COLO829 (cell line): ENCODE data around the gene TEAD3.
A peak's percentile ranks its signal among the peaks of the same experiment; 100 is the strongest.

Experiments used
- DNase-seq: peaks from one replicate; pipeline ENCODE4 v3.0.0; 2012; ENCODE audit warnings: low spot score

Gene TEAD3

DNA sequence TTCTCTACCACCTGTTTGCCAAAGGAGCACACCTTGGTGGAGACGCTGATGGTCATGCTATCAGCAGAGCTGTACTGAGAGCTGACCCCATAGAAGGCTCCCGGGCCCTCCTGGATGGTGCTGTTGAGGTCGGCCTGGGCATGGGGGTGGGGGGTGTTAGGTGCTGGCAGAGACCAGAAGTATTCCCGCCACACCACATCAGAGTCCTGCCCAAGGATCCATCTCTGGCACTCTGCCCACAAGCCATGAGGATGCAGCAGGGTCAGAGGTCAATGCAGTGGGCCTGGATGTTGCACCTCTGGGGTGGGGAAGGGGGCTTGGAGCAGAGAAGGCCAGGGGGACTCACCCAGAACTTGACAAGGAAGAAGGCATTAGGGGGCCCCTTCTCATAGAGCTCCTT lies 21.3 kb downstream of the TEAD3 start:
- DNase-seq, result no peak

DNA sequence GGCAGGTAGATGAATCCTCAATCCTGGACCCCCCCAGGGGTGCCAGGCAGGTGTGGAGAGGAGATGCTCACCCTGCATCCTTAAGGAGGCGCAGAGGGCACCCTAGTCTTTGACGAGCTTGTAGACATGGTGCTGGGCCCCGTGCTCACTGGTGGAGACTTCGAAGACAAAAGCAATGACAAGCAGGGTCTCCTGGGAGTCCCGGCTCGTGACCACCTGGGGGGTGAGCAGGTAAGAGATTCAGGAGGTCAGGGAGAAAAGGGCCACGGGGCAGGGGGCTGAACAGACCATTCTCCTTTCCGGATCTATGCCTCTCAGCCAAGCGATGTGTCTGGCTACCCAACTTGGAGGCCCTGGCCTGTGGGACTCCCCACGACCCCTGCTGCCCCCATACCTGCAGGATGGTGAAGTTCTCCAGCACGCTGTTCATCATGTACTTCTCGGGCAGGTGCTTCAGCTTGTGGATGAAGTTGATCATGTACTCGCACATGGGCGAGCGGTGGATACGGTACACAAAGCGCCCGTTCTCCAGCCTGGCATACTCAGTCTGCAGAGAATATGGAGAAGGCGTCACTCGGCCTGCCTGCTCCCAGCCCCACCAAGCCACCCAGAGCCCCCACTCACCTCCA lies 21.8 kb downstream of the TEAD3 start:
- DNase-seq, result no peak

- no peak for DNase-seq
Observed at GRCh38 chr6:35474131-35474941, 22.5 kb downstream of the TEAD3 start.

DNA sequence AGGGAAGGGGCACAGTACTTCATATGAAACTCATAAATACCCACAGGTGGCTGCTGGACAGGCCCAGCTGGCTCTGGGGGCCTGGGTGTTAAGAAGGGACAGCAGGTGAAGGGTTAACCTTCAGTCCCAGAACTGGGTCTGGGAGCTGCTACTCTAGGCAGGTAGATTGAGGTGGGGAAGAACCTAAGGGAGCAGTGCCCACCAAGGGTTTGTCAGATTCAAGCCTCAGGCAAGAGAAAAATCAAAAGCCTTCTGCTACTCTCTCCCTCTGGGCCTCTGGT lies 23.1 kb downstream of the TEAD3 start:
- no peak for DNase-seq

DNA sequence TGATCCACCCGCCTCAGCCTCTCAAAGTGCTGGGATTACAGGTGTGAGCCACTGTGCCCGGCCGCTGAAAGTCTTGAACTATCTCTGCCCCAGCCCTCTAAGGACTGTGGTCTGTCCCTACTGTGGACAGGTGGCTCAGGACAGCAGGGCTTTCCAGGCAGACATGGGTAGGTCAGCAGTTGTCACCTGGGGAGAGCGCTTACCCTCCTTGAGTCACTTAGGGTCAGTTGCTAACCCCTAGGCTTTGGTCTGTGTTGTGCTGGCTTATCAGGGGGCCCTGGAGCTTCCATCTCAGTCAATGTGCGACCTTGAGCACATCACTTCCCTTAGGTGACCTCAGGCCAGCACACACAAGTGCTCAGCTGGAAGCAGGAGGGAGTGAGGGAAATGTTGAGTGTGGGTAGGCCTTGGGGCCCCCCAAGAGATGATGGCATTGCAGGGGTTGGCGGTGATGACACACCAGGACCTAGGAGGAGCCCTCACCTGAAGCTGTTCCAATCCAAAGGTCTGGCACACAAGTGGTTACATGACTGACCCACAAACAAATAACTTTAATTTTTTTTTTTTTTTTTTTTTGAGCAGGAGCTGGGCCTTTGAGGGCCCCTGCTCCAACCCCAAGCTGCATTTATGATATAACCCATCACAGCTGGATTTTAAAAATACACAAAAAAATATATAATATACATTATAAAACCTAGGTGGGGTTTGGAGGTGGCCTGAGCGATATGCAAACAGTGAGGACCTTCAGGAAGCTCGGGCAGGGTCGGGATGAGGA lies 23.6 kb downstream of the TEAD3 start:
- no peak for DNase-seq

DNA sequence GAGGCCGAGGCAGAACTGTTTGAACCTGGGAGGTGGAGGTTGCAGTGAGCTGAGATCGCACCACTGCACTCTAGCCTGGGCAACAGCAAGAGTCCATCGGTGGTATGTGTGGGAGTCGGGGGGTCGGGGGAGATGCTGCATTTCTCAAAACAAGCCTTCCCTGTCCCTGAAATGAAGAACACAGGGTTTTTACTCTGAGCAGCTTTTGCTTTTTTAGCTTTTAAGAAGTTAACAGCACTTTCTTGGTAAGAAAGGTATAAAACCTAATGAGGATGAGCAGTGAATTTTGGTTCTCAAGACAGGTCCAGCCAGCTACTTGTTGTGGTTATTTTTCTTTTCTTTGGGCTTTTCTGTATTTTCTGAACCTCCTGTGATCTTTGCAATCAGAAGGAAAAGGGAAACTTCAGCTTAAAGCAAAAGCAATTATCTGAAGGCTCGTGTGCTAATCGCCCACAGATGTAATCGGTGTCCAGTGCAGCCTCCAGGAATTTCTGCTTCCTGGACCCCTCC lies 25.0 kb downstream of the TEAD3 start:
- DNase-seq, result no peak

DNA sequence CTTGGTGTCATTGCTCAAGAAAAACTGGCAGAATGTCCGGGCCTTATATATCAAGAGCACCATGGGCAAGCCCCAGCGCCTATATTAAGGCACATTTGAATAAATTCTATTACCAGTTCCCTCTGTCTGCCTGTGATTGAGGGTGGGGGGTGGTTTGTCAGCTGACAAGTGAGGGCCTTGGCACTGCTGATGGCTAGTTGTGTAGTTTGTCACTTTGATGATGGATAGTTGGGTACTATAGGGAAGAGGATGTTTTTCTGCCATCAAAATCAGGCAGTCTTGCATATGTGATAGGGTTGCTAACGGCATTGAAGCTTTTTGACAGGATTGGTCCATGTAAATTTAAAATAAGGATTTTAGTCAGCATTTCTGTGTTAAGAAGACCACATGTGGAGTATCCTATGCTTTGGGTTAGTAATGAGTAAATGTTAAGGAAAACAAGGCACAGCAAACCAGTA lies 26.2 kb downstream of the TEAD3 start:
- DNase-seq, result no peak

DNA sequence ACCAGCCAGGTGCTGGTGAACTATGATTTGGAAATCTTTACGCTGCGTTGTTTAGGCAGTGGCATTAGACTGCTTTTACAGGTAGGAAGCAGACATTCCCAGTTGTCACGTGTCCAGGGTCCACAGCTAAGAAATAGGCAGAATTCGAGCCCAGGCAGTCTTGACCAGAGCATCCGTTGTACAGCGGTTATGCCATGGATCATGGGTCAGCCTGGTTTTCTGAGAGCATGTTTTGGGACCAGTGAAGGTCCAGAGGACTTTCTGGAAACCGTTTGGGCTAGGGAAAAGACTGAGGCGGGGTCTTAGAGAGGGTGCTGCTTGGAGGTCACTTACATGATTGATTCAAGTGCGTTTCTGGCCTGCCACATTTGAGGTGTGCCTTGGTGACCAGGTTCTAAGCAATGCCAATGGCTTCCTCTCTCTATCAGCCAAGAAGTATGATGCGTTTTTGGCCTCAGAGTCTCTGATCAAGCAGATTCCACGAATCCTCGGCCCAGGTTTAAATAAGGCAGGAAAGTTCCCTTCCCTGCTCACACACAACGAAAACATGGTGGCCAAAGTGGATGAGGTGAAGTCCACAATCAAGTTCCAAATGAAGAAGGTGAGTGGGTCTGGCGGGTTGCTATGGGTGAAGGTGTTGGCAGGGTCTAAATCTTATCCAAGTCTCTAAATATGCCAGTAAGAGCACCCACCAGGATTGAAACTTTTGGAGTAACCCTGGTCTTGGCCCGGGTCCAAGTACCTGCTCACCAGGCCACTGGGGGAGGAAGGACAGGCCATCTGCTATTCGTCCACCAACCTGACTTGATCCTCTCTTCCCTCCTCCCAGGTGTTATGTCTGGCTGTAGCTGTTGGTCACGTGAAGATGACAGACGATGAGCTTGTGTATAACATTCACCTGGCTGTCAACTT lies 26.9 kb downstream of the TEAD3 start:
- DNase-seq, result no peak

DNA sequence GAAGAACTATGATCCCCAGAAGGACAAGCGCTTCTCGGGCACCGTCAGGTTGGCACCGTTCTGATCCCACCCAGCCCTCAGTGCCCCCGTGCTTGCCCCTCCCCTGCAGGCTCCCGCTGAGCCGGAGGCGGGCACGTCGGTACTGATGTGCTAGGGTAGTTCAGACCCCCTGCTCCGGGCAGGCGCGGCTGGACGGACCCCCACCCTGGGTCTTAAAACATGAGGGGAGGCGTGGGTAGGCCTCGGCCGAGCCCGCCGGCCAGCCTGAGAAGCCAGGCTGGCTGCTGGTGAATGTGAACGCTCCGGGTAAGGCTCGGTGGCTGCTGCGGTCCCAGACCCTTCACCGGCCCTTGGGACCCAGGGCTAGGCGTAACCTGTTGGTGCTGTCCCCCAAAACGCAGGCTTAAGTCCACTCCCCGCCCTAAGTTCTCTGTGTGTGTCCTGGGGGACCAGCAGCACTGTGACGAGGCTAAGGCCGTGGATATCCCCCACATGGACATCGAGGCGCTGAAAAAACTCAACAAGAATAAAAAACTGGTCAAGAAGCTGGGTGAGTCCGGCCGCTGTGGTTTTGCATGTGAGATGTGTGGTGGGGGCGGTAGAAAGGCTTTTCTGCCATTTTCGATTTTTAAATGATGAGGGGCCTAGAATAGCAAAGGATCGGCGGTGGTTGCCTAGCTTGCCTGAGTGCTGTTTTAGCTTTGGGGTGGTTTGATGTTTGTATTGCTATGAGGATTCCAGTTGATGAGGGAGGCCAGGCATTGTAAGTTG lies 27.7 kb downstream of the TEAD3 start:
- no peak for DNase-seq

DNA sequence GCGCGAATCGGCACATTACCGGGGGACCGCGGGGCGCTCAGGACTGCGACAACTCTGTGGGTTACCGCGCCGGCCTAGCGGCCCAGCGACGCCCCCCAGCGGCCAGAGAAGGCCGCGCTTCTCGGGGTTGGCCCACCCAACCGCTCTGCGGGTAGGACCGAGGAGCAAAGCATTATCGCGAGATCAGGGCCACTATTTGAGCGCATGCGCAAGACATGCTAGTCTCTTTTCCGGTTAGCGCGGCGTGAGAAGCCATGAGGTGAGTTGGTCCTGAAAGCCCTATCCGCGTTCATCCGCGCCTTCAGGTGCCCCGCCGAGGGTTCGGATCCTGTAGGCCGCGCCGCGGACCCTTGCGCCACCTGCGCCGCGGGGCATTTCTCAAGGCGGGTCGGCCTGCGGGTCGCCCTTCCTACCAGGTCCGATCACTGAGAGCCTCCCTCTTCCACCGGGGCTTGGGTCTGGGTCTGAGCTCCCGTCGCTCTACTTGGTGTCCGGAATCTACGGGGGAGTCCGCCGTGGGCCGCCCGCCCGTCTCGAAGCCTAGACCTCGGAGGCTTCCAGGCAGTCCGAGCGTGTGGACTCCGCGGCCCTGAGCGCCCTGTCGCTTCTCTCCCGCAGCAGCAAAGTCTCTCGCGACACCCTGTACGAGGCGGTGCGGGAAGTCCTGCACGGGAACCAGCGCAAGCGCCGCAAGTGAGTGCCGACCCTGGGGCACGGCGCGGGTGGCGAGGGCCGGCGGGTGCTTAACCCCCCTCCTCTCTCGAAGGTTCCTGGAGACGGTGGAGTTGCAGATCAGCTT lies 28.5 kb downstream of the TEAD3 start, which contains the start of gene RPL10A:
TSS of gene RPL10A (plus strand) at position 221 of the 799 bp plus-strand sequence. CDS start at position 255, 34 bp downstream.
- DNase-seq, result peak; percentile 97

DNA sequence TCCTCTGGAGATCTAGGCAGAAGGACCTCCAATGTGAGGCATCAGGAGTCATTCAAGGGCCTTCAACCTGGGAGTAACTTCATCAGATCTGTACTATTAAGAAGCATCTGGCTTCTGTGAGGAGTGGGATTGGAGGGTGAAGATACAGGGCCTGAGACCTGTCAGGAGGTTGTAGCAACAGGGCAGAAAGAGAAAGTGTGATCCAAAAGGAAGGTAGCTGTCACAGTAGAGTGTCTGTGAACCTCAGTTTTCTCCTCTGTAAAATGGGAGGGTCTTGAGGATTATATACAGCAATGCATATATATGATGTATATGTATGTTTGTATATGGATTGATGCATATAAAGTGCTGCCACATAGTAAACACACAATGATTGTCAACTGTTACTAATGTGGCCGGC lies 31.2 kb downstream of the TEAD3 start:
- no peak for DNase-seq

DNA sequence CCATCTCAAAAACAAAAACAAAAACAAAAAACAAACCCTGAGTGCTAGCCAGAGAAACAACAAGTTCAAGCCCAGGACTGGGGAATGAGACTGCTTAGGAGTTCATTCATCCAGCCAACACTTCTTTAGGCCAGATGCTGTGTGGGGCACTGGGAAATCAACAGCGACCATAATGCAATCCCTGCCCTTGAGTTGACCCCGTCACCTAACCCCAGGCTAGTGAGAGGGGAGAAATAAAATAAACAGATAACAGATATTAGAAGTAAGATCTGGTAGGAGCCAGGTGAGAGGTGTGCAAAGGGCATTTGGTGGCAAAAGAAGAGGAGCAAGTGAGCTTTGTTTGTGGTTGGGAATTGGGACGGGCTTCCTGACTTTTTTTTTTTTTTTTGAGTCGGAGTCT lies 33.6 kb downstream of the TEAD3 start:
- DNase-seq, result no peak

- DNase-seq, result no peak
Observed at GRCh38 chr6:35461270-35461669, 35.6 kb downstream of the TEAD3 start.

GRCh38 chr6:35457907-35458306 lies 39.0 kb downstream of the TEAD3 start:
- DNase-seq, result no peak

DNA sequence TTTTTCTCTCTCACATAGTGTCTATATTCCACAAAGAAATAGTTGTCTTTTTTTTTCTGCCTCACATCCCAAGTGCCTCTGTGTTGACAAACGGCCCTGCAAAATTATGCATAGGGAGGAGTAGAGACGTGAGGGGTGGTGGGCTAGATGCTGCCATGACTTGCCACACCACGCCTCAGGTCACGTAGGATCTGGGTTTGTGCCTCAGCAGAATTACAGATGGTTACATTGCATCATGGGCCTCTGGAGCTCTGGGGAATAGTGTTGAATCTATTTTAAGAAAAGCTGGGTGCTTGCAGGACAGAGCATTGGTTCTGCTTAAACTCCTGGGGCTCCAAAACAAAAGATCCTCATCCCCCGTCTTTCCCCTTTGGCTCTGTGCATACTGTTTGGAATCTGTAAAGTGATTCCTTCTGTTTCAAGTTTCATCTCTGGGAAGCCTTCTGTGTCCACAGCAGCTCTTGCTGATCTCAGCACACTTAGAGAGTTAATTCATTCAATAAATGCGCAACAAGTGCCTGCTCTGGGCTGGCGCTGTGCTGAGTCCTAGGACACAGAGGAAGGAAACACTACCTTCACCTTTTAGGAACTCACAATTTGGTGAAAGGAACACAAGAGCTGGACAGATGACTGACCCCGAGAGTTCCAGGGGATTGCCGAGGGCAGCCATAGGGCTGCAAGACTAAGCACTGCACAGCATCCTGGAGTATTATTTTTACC lies 42.3 kb downstream of the TEAD3 start:
- no peak for DNase-seq

DNA sequence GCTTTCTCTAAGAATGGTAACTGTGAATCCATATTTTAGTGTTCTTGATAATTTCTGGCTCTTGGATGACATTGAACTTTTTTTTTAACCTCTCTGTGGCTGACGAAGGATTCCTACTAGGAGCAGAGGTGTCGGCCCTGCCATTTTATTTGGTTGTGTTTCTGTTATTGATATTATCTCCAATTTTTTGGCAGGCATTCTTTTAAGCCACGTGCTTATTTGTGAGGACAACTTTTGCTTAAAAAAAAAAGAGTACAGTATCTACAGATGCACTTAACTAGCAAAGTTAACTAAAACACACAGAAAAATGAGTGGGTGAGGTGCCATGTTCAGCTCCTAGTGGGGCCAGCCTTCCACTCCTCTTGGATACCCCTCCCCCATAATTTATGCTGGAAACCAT lies 43.6 kb downstream of the TEAD3 start:
- no peak for DNase-seq

- peak; percentile 93 for DNase-seq
Observed at GRCh38 chr6:35452183-35453090, 44.4 kb downstream of the TEAD3 start, which contains the start of gene FANCE. Gene FANCE (plus strand): TSS chr6:35452338. CDS start chr6:35452546, 208 bp downstream.
